Left lung (tissue), 10 donors: ENCODE results near the gene SRL. TPM values are rescaled to one million over a fixed set of nuclear protein-coding genes. Genes with fewer than 3 reads are reported as not detected.

Source experiments
- ATAC-seq: fragments of 200-7000 bp; cut with Tn5 transposase; one replicate; pipeline ENCODE4 v1.9.1; 2020; ENCODE audit warnings: moderate library complexity
- DNase-seq, 4 donors: peaks; one replicate each; pipeline ENCODE4 v3.0.0-alpha.2; 2013 to 2020
- H3K27ac ChIP-seq, 2 donors: fragments of 200-600 bp; sonication (generic) in 1 of 2; one replicate each; pipeline versions ENCODE4 v1.5.0 to v1.8.0; 2020 to 2021
- H3K27me3 ChIP-seq, 2 donors: fragments of 200-600 bp; sonication (generic) in 1 of 2; one replicate each; pipeline versions ENCODE4 v1.5.0 to v1.8.0; 2020 to 2021
- H3K36me3 ChIP-seq, 2 donors: fragments of 200-600 bp; sonication (generic) in 1 of 2; one replicate each; pipeline versions ENCODE4 v1.5.0 to v1.8.0; 2020 to 2021
- H3K4me1 ChIP-seq, 2 donors: fragments of 200-600 bp; one replicate each; pipeline ENCODE4 v1.8.0; 2021
- H3K4me3 ChIP-seq, 2 donors: fragments of 200-600 bp; sonication (generic) in 1 of 2; one replicate each; pipeline versions ENCODE4 v1.5.0 to v1.8.0; 2020 to 2021; ENCODE audit warnings: mild to moderate bottlenecking in 1 of 2
- H3K9me3 ChIP-seq, 2 donors: fragments of 200-600 bp; sonication (generic) in 1 of 2; one replicate each; pipeline versions ENCODE4 v1.5.0 to v1.8.0; 2020 to 2021
- CTCF ChIP-seq, 2 donors: fragments of 200-600 bp; sonication (generic) in 1 of 2; IDR thresholded peaks; one replicate each; pipeline versions ENCODE4 v1.5.0 to v1.8.0; 2021; ENCODE audit warnings: antibody characterized with exemption in 2 of 2
- intact Hi-C, 2 donors: fragments of 100-400 bp; cut with DNase I; formaldehyde crosslinking; loops; one replicate each; pipeline versions ENCODE4 v1.11.2 to v1.14.2; 2022
- polyA plus RNA-seq, 6 donors: library from polyadenylated mRNA; unstranded; fragments of 120-200 nt; gene quantifications; one replicate each; pipeline ENCODE4 v1.2.1, GENCODE V29; 2013; ENCODE audit not compliant: insufficient read length in 6 of 6
- total RNA-seq, 2 donors: library from RNA; stranded (reverse); fragmentation: NEBNext Ultra II Directional; extraction: Animal tissue kit (Norgen Biotek cat#: 25700); gene quantifications; one replicate each; pipeline ENCODE4 v1.2.1, GENCODE V29; 2021
- donor health status: DM: no; HTN: yes; CAD: no.
- donor health status: DM: no; HTN: no; CAD: no.

SRL gene
- total and polyA plus RNA-seq, 8 donors: 0.82 to 6.5 (median 5.7) TPM

- Histone ChIP-seq H3K4me1 (peaks cover 9 to 20% of the 10 kb centered on the region in 2 donors), H3K9me3 (no peaks in the 10 kb centered on the region), H3K4me3 (no peak overlapping the region), H3K36me3 (no peaks in the 10 kb centered on the region), H3K27me3 (no peaks in the 10 kb centered on the region), H3K27ac (peak overlapping the region; percentile 16 to 27)
- peak in 3 of 4 donors; percentile 55 to 94 (median 80) for DNase-seq
- no peak for TF ChIP-seq CTCF (IDR thresholded peaks at IDR 0.05)
- intact Hi-C loops: no loop called here
- peak; percentile 78 for ATAC-seq
Measured at GRCh38 chr16:4217204-4218131, 24.4 kb downstream of the SRL start.

GRCh38 chr16:4216596-4216995, 25.3 kb downstream of the SRL start:
- H3K27me3 ChIP-seq: no peaks in the 10 kb centered on the region
- no peaks in the 10 kb centered on the region for H3K9me3 ChIP-seq
- peak in 1 of 4 donors; percentile 16 for DNase-seq
- H3K4me3 ChIP-seq: no peak overlapping the region
- H3K27ac ChIP-seq: no peak overlapping the region
- no peak for ATAC-seq
- TF ChIP-seq CTCF (IDR thresholded peaks at IDR 0.05): no peak
- peaks cover 9 to 20% of the 10 kb centered on the region in 2 donors for H3K4me1 ChIP-seq
- intact Hi-C loops: no loop called here
- no peaks in the 10 kb centered on the region for H3K36me3 ChIP-seq

GRCh38 chr16:4215106-4215505, 26.8 kb downstream of the SRL start:
- Histone ChIP-seq H3K4me3 (no peak overlapping the region), H3K27ac (no peak overlapping the region), H3K9me3 (no peaks in the 10 kb centered on the region), H3K36me3 (no peaks in the 10 kb centered on the region), H3K4me1 (peaks cover 9 to 20% of the 10 kb centered on the region in 2 donors), H3K27me3 (no peaks in the 10 kb centered on the region)
- no peak for DNase-seq
- no peak for TF ChIP-seq CTCF (IDR thresholded peaks at IDR 0.05)
- no peak for ATAC-seq
- intact Hi-C loops: no loop called here

GRCh38 chr16:4214215-4214621, 27.7 kb downstream of the SRL start:
- H3K4me1 ChIP-seq: peaks cover 9 to 20% of the 10 kb centered on the region in 2 donors
- no peak for TF ChIP-seq CTCF (IDR thresholded peaks at IDR 0.05)
- H3K9me3 ChIP-seq: no peaks in the 10 kb centered on the region
- no peaks in the 10 kb centered on the region for H3K27me3 ChIP-seq
- H3K4me3 ChIP-seq: no peak overlapping the region
- no peaks in the 10 kb centered on the region for H3K36me3 ChIP-seq
- DNase-seq (no peak), ATAC-seq (peak; percentile 44)
- peak overlapping the region in 1 of 2 donors; percentile 58 for H3K27ac ChIP-seq
- intact Hi-C loops: no loop called here

- intact Hi-C loops: no loop called here
- peaks cover 9 to 17% of the 10 kb centered on the region in 2 donors for H3K4me1 ChIP-seq
- ATAC-seq: peak; percentile 10
- no peaks in the 10 kb centered on the region for H3K9me3 ChIP-seq
- no peaks in the 10 kb centered on the region for H3K27me3 ChIP-seq
- DNase-seq: no peak
- H3K4me3 ChIP-seq: no peak overlapping the region
- peak overlapping the region; percentile 26 to 58 for H3K27ac ChIP-seq
- no peaks in the 10 kb centered on the region for H3K36me3 ChIP-seq
- TF ChIP-seq CTCF (IDR thresholded peaks at IDR 0.05): no peak
Measured at GRCh38 chr16:4213737-4214136, 28.1 kb downstream of the SRL start.
